Measurements from ENCODE around the gene ATP8A2. TPM values are rescaled to one million over a fixed set of nuclear protein-coding genes. Genes with fewer than 3 reads are reported as not detected.

Gene ATP8A2
- total and polyA plus RNA-seq, 2 of the 8 experiments (the other 6 are each of a cell fraction or from before 2014, with no cell fraction given): 2.4 to 8.3 TPM

DNA sequence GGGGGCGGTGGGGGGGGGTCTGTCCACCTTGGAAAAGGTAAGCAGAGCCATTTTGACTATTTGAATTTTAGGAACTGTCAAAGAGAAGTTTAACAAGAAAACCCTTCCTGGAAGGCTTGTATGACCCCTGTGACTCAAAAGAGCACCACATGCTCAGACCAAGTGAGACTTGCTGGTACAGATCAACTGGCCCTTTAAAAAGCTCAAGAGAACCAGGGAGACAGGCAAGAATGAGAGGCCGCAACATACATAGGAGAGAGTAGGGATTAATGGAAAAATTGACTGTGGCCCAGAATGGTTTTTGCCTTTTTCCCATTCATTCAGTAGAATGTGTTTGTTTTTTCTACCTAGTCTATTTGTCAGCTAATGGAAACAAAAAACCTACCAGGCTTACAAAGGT is 26.2 kb upstream of the ATP8A2 start:
- Histone ChIP-seq H3K27ac (ENCODE audit: low read depth, low read length) (no peak overlapping the region), H4K5ac (ENCODE audit: insufficient read length, low read depth, low read length) (no peak overlapping the region), H3K23ac (ENCODE audit: insufficient read length) (no peak overlapping the region), H3K23me2 (ENCODE audit: low read depth, low read length) (no peaks in the 10 kb centered on the region), H3K4ac (replicated peaks; ENCODE audit: insufficient read length, low read depth, low read length) (no peak overlapping the region), H2BK12ac (ENCODE audit: low read depth, low read length) (no peak overlapping the region), H2BK5ac (ENCODE audit: low read depth, low read length) (no peak overlapping the region), H3K9me3 (ENCODE audit: insufficient read depth in 2 of 2, low read depth in 1 of 2, low read length in 1 of 2) (no peaks in the 10 kb centered on the region), H4K91ac (replicated peaks; ENCODE audit: insufficient read length, low read length) (no peak overlapping the region), H3K18ac (ENCODE audit: extremely low read depth, low read length) (no peak overlapping the region), H3K56ac (replicated peaks; ENCODE audit: insufficient read length, low read depth, low read length) (no peak overlapping the region), H2BK15ac (ENCODE audit: low read length) (no peak overlapping the region), H3K36me3 (ENCODE audit: control insufficient read depth in 2 of 4, insufficient read depth in 4 of 4, low read length in 3 of 4) (no peaks in the 10 kb centered on the region; a peak in 1 of 8 replicates), H2AFZ (ENCODE audit: low read length) (no peak overlapping the region), H2AK5ac (ENCODE audit: low read depth, low read length) (no peak overlapping the region), H3K4me2 (ENCODE audit: insufficient read depth in 1 of 2, low read depth in 2 of 2, low read length in 2 of 2) (no peak overlapping the region), H2BK120ac (replicated peaks; ENCODE audit: low read depth, low read length) (no peak overlapping the region), H3K4me1 (replicated peaks in 1 of 4; ENCODE audit: control insufficient read depth in 3 of 4, insufficient read depth in 4 of 4, low read length in 3 of 4) (peaks cover 0 to 12% (median 5%) of the 10 kb centered on the region in 4 experiments; a peak in 4 of 7 replicates), H3K79me2 (ENCODE audit: control insufficient read depth in 1 of 2, insufficient read depth in 2 of 2, low read length in 2 of 2) (no peaks in the 10 kb centered on the region), H2BK20ac (ENCODE audit: low read length) (no peak overlapping the region), H3K27me3 (replicated peaks in 1 of 4; ENCODE audit: control insufficient read depth in 3 of 4, extremely low read depth in 1 of 4, insufficient read depth in 3 of 4, low read length in 3 of 4) (no peaks in the 10 kb centered on the region), H3K4me3 (ENCODE audit: extremely low read depth in 1 of 4, insufficient read depth in 2 of 4, low read depth in 3 of 4, low read length in 4 of 4) (no peak overlapping the region), H3K9ac (replicated peaks in 1 of 4; ENCODE audit: extremely low read depth in 1 of 4, low read depth in 3 of 4, low read length in 3 of 4) (no peak overlapping the region), H3K14ac (ENCODE audit: insufficient read length) (no peak overlapping the region), H4K8ac (ENCODE audit: extremely low read depth, insufficient read depth, low read length) (no peak overlapping the region), H4K20me1 (replicated peaks in 1 of 2; ENCODE audit: control insufficient read depth in 1 of 2, insufficient read depth in 2 of 2, low read length in 2 of 2) (no peaks in the 10 kb centered on the region), H3K79me1 (ENCODE audit: low read depth, low read length) (no peaks in the 10 kb centered on the region)
- CTCF ChIA-PET (ENCODE audit: partially characterized antibody): interaction anchor here (0.9 kb wide), 1 partner anchor 174 kb away, joined by 3 read pairs; no protein-coding TSS in a partner anchor
- FAIRE-seq (no peak), DNase-seq (ENCODE audit: low read depth in 1 of 2, low spot score in 2 of 2) (no peak)
- POLR2A ChIA-PET (ENCODE audit: partially characterized antibody): interaction anchor here (0.6 to 2.0 kb wide), 6 partner anchors 9 to 358 kb away, joined by 3 to 7 read pairs (median 4); partner anchors contain the start of gene NUP58
- TF ChIP-seq RNF2 (IDR thresholded peaks at IDR 0.05; ENCODE audit: borderline replicate concordance, low read depth, low read length, missing control alignments, poor library complexity, severe bottlenecking) (no peak), CREB1 (IDR thresholded peaks at IDR 0.05) (no peak), CHD1 (IDR thresholded peaks at IDR 0.05; ENCODE audit: low read depth, low read length) (no peak), TEAD4 (IDR thresholded peaks at IDR 0.05; ENCODE audit: low read depth, low read length) (no peak), RFX5 (IDR thresholded peaks at IDR 0.05; ENCODE audit: borderline replicate concordance, low read depth, low read length) (no peak), PHF8 (conservative IDR thresholded peaks at IDR 0.05; ENCODE audit: low read depth, low read length) (no peak), CBX5 (IDR thresholded peaks at IDR 0.05; ENCODE audit: low read depth, low read length) (no peak), EZH2 (IDR thresholded peaks at IDR 0.05; ENCODE audit: low read depth, low read length, severe bottlenecking) (no peak), SP2 (IDR thresholded peaks at IDR 0.05; ENCODE audit: low read length) (no peak), TAF7 (optimal IDR thresholded peaks at IDR 0.05; ENCODE audit: borderline replicate concordance, low read depth, low read length) (no peak)
- TF ChIP-seq, protein P1, sequence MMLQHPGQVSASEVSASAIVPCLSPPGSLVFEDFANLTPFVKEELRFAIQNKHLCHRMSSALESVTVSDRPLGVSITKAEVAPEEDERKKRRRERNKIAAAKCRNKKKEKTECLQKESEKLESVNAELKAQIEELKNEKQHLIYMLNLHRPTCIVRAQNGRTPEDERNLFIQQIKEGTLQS (IDR thresholded peaks at IDR 0.05; ENCODE audit: insufficient read depth, low read depth, low read length): no peak
- TF ChIP-seq, protein P2, sequence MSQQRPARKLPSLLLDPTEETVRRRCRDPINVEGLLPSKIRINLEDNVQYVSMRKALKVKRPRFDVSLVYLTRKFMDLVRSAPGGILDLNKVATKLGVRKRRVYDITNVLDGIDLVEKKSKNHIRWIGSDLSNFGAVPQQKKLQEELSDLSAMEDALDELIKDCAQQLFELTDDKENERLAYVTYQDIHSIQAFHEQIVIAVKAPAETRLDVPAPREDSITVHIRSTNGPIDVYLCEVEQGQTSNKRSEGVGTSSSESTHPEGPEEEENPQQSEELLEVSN (IDR thresholded peaks at IDR 0.05): no peak
- 83% methylated on average over 2 of the region's 2 CpGs; no CpG with 5 or more reads in 1 of the 2 experiments for WGBS, 2 experiments (ENCODE audit: extremely low coverage in 1 of 2, insufficient coverage in 1 of 2, insufficient read length in 1 of 2, insufficient replicate concordance in 2 of 2, low coverage in 1 of 2, low lambda C conversion rate in 2 of 2, missing lambda C conversion rate in 1 of 2)

All from H1 (cell line).